Activated CD8-positive, alpha-beta memory T cell treated with anti-CD3 and anti-CD28 coated beads, Interleukin-2, amount 50 U/mL, for 24 hours (primary cell): ENCODE measurements around the gene CDCA8.
A peak's percentile ranks its signal among the peaks of the same experiment; 100 is the strongest.

ENCODE experiments used
- DNase-seq: peaks from one replicate; pipeline ENCODE4 v3.0.0-alpha.2; 2020; ENCODE audit errors: extremely low read depth

CDCA8 gene

GRCh38 chr1:37692078-37692833, at the start of gene CDCA8:
TSS of gene CDCA8 (plus strand) at chr1:37692516. CDS start at chr1:37692691, 175 bp downstream.
- DNase-seq, result peak; percentile 97

- DNase-seq, result no peak
Measured at GRCh38 chr1:37647281-37647680, 45.0 kb upstream of the CDCA8 start.

GRCh38 chr1:37650173-37650572, 42.1 kb upstream of the CDCA8 start:
- DNase-seq, result no peak

- DNase-seq, result no peak
Measured at GRCh38 chr1:37650721-37651120, 41.6 kb upstream of the CDCA8 start.

GRCh38 chr1:37651803-37652202, 40.5 kb upstream of the CDCA8 start:
- no peak for DNase-seq

- DNase-seq, result no peak
Measured at GRCh38 chr1:37652976-37653375, 39.3 kb upstream of the CDCA8 start.

- no peak for DNase-seq
Measured at GRCh38 chr1:37653906-37654305, 38.4 kb upstream of the CDCA8 start.

- DNase-seq, result no peak
Measured at GRCh38 chr1:37655274-37655673, 37.0 kb upstream of the CDCA8 start.

GRCh38 chr1:37656026-37656425, 36.3 kb upstream of the CDCA8 start:
- DNase-seq, result no peak

- no peak for DNase-seq
Measured at GRCh38 chr1:37656881-37657280, 35.4 kb upstream of the CDCA8 start.

GRCh38 chr1:37657620-37658412, 34.5 kb upstream of the CDCA8 start:
- no peak for DNase-seq

GRCh38 chr1:37658486-37658885, 33.8 kb upstream of the CDCA8 start:
- DNase-seq, result no peak

- no peak for DNase-seq
Measured at GRCh38 chr1:37660664-37661063, 31.7 kb upstream of the CDCA8 start.

- no peak for DNase-seq
Measured at GRCh38 chr1:37661401-37661800, 30.9 kb upstream of the CDCA8 start.

GRCh38 chr1:37662031-37662755, 30.1 kb upstream of the CDCA8 start:
- DNase-seq, result no peak

GRCh38 chr1:37663426-37664000, 28.8 kb upstream of the CDCA8 start:
- DNase-seq, result no peak

- DNase-seq, result no peak
Measured at GRCh38 chr1:37666241-37666867, 26.0 kb upstream of the CDCA8 start.

- DNase-seq, result no peak
Measured at GRCh38 chr1:37667023-37667671, 25.2 kb upstream of the CDCA8 start.

- DNase-seq, result no peak
Measured at GRCh38 chr1:37670133-37670532, 22.2 kb upstream of the CDCA8 start.

GRCh38 chr1:37671261-37671660, 21.1 kb upstream of the CDCA8 start:
- no peak for DNase-seq
